Sigmoid colon (tissue), 7 donors: ENCODE measurements around the gene JAK2. TPM values are rescaled to one million over a fixed set of nuclear protein-coding genes. Genes with fewer than 3 reads are reported as not detected.
"Not testable (repeated sequence)": the region's sequence is repeated elsewhere in the genome, so short reads cannot be mapped to it uniquely, and the experiment has no call there.

Source experiments
- DNase-seq: peaks from one replicate; pipeline ENCODE4 v3.0.0-alpha.2; 2019
- H3K27ac ChIP-seq, 4 donors: fragments of 200-600 bp; sonication (generic); one replicate each; pipeline ENCODE4 v1.5.1; 2016 to 2019; ENCODE audit warnings: mild to moderate bottlenecking in 1 of 4
- H3K27me3 ChIP-seq, 3 donors: fragments of 200-600 bp; sonication (generic); one replicate each; pipeline ENCODE4 v1.5.1; 2019; ENCODE audit warnings: mild to moderate bottlenecking in 1 of 3
- H3K36me3 ChIP-seq, 4 donors: fragments of 200-600 bp; sonication (generic); one replicate each; pipeline ENCODE4 v1.5.1; 2016 to 2019
- H3K4me1 ChIP-seq, 4 donors: fragments of 200-600 bp; sonication (generic); one replicate each; pipeline ENCODE4 v1.5.1; 2017 to 2019
- H3K4me3 ChIP-seq, 4 donors: fragments of 200-600 bp; sonication (generic); one replicate each; pipeline ENCODE4 v1.5.1; 2017 to 2019; ENCODE audit warnings: mild to moderate bottlenecking in 2 of 4, moderate library complexity in 1 of 4
- H3K9me3 ChIP-seq, 4 donors: fragments of 200-600 bp in 3 of 4; sonication (generic) in 3 of 4; one replicate each; pipeline versions ENCODE4 v1.5.1 to v1.6.1; 2013 to 2019
- EP300 ChIP-seq, 4 donors: sonication (generic); formaldehyde crosslinking; IDR thresholded peaks; one replicate each; pipeline ENCODE4 v1.6.1; 2017; ENCODE audit warnings: antibody characterized with exemption in 4 of 4
- POLR2A ChIP-seq, 2 donors: fragments of 450-650 bp; IDR thresholded peaks; one replicate each; pipeline ENCODE4 v1.6.1; 2016; ENCODE audit warnings: antibody characterized with exemption in 2 of 2, mild to moderate bottlenecking in 2 of 2, moderate library complexity in 2 of 2
- POLR2AphosphoS5 ChIP-seq, 4 donors: sonication (generic); formaldehyde crosslinking; IDR thresholded peaks; one replicate each; pipeline ENCODE4 v1.6.1; 2017; ENCODE audit warnings: antibody characterized with exemption in 4 of 4
- WGBS, 2 donors: extraction: QIAGEN DNeasy Blood & Tissue Kit; methylation state at CpG; one replicate each; pipeline ENCODE4 v1.1.7; 2013; 5-methylcytosine and 5-hydroxymethylcytosine counted together
- intact Hi-C: fragments of 100-400 bp; cut with DNase I; formaldehyde crosslinking; loops from one replicate; pipeline ENCODE4 v1.15.1; 2023
- polyA plus RNA-seq, 3 donors: library from polyadenylated mRNA; stranded (reverse); fragments of 200-250 nt; gene quantifications; one replicate each; pipeline ENCODE4 v1.2.3, GENCODE V29; 2013
- total RNA-seq, 4 donors: library from RNA; depleted of rRNA; stranded (reverse); fragments of >200 nt; gene quantifications; one replicate each; pipeline ENCODE4 v1.1.0, GENCODE V29; 2016
- TF ChIP-seq, protein P1 (sequence below), 4 experiments: fragments of 450-650 bp in 3 of 4; fragments of 200-600 bp in 1 of 4; IDR thresholded peaks; one replicate each; pipeline ENCODE4 v1.5.1; 2016 to 2019; ENCODE audit warnings: antibody characterized with exemption in 4 of 4, mild to moderate bottlenecking in 3 of 4, moderate library complexity in 2 of 4
- donor health status: healthy with polysubstance abuse.
- donor health status: Bipolar disorder and iron deficiency.
- donor health status: healthy.

JAK2 gene
- total and polyA plus RNA-seq, 7 donors = 5.3 to 36.8 (median 28.5) TPM

DNA sequence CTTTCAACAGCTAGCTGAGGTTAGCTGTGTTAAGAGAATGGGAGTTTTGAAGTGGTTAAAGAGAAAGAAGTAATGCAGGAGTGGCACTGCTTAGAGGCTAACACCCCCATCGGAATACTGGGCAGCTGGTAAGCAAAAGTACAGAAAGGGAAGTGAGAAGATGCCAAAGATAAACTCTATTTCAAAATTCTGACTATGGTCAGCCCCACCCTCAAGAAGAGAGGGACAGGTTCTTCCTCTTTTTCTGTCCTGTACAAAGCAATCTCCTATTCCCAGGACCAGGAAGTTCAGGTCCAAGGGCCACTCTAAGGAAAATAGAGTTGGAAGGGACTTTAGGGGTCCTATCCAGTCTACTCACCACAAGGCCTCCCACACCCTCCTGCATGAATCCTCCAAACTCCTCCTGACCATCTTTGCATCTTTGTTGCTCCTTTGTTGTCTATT is 45.9 kb upstream of the JAK2 start:
- H3K4me3 ChIP-seq = no peak overlapping the region
- H3K36me3 ChIP-seq = no peaks in the 10 kb centered on the region
- intact Hi-C loops = no loop called here
- DNase-seq = no peak
- no peak overlapping the region for H3K27ac ChIP-seq
- 27 to 40% methylated on average over 1 of the region's 1 CpG for WGBS, 2 donors
- no peaks in the 10 kb centered on the region for H3K9me3 ChIP-seq
- TF ChIP-seq, protein P1, sequence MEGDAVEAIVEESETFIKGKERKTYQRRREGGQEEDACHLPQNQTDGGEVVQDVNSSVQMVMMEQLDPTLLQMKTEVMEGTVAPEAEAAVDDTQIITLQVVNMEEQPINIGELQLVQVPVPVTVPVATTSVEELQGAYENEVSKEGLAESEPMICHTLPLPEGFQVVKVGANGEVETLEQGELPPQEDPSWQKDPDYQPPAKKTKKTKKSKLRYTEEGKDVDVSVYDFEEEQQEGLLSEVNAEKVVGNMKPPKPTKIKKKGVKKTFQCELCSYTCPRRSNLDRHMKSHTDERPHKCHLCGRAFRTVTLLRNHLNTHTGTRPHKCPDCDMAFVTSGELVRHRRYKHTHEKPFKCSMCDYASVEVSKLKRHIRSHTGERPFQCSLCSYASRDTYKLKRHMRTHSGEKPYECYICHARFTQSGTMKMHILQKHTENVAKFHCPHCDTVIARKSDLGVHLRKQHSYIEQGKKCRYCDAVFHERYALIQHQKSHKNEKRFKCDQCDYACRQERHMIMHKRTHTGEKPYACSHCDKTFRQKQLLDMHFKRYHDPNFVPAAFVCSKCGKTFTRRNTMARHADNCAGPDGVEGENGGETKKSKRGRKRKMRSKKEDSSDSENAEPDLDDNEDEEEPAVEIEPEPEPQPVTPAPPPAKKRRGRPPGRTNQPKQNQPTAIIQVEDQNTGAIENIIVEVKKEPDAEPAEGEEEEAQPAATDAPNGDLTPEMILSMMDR (IDR thresholded peaks at IDR 0.05) = no peak
- TF ChIP-seq POLR2AphosphoS5 (IDR thresholded peaks at IDR 0.05) (no peak), EP300 (IDR thresholded peaks at IDR 0.05) (no peak), POLR2A (IDR thresholded peaks at IDR 0.05) (no peak)
- H3K27me3 ChIP-seq = no peaks in the 10 kb centered on the region
- peaks cover 0 to 8% (median 3%) of the 10 kb centered on the region in 4 donors for H3K4me1 ChIP-seq

DNA sequence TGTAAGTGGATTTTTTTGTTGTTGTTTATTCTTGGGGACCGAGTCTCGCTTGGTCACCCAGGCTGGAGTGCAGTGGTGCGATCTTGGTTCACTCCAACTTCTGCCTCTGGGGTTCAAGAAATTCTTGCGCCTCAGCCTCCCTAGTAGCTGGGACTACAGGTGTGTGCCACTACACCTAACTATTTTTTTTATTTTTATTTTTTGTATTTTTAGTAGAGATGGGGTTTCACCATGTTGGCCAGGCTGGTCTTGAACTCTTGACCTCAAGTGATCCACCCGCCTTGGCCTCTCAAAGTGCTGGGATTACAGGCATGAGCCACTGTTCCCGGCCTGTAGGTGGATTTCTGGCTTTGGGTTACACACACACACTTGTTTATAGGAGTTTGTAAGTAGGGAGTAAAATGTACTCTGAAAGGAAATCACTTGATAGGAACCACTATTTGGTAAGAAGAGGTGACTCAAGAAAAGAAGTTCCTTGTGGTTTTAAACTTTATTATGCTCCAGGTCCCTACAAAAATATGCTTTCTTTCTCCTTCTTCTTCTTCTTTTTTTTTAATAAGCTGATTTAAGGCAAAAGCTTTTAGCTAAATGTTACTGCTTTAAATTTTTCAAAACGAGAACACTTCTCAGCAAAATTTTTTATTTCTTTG is 42.9 kb upstream of the JAK2 start:
- DNase-seq, H3K36me3 ChIP-seq, intact Hi-C loops, H3K9me3 ChIP-seq, H3K27ac ChIP-seq, H3K27me3 ChIP-seq, H3K4me3 ChIP-seq, H3K4me1 ChIP-seq: not testable (repeated sequence)
- 79 to 80% methylated on average over 7 of the region's 7 CpGs for WGBS, 2 donors

- H3K36me3 ChIP-seq = no peaks in the 10 kb centered on the region
- 85 to 90% methylated on average over 4 of the region's 4 CpGs for WGBS, 2 donors
- no peak overlapping the region for H3K27ac ChIP-seq
- H3K27me3 ChIP-seq = no peaks in the 10 kb centered on the region
- no peaks in the 10 kb centered on the region for H3K9me3 ChIP-seq
- no peak overlapping the region for H3K4me3 ChIP-seq
- intact Hi-C loops = no loop called here
- H3K4me1 ChIP-seq = no peaks in the 10 kb centered on the region
- DNase-seq = no peak
- no peak for TF ChIP-seq POLR2A (IDR thresholded peaks at IDR 0.05)
- TF ChIP-seq POLR2AphosphoS5 (IDR thresholded peaks at IDR 0.05) = no peak
- TF ChIP-seq, protein P1 (IDR thresholded peaks at IDR 0.05) = no peak
- TF ChIP-seq EP300 (IDR thresholded peaks at IDR 0.05) = no peak
Measured at GRCh38 chr9:4943346-4943745, 41.7 kb upstream of the JAK2 start.

DNA sequence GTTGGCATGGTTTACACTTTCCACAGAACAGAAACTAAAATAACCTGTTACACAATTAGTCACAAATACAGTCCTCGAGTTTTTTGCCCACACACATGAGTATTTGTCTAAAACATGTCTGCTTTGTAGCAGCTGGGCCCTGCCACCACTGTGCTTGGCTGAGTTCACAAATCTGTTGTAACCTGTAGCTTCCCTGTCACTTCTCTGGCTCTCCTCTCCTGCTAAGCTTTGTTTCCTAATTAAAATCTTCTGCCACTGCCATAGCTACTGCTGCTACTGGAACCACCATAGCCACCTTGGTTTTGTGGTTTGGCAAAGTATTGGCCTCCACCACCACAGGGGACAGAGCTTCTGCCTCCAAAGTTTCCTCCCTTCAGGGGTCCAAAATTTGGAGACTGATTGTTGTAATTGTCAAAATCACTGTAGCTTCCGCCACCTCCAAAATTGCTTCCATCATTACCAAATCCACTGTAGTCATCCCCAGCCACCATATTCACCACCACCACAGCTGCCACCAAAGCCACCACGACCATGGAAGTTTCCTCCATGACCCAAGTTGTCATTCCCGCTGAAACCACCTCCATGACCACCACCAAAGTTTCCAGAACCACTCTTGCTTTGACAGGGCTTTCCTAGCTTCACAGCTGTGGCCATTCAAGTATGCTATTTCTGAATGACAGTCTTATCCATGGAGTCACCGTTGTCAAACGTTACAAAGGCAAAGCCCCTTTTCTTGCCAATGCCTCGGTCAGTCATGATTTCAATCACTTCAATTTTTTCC is 40.5 kb upstream of the JAK2 start:
- H3K4me3 ChIP-seq, H3K4me1 ChIP-seq, H3K9me3 ChIP-seq, DNase-seq, H3K36me3 ChIP-seq, H3K27ac ChIP-seq, intact Hi-C loops, H3K27me3 ChIP-seq: not testable (repeated sequence)
- 87% methylated on average over 7 of the region's 7 CpGs for WGBS, 2 donors

DNA sequence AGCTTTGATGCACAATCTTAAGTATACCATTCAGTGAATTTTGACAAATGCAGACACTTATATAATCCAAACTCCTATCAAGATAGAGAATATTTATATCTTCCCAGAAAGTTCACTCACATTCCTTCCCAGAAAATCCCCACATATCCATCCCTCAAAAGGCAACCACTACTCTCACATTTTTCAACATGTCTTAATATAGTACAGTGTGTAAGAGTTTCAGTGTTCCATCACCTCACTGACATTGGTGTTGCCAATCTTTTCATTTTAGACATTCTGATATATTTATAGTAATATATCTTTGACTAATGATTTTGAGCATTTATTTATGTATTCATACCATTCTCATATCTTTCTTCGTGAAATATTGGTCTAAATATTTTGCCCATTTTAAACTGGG is 38.1 kb upstream of the JAK2 start:
- no peaks in the 10 kb centered on the region for H3K9me3 ChIP-seq
- no peaks in the 10 kb centered on the region for H3K36me3 ChIP-seq
- no peak for TF ChIP-seq EP300 (IDR thresholded peaks at IDR 0.05)
- TF ChIP-seq, protein P1 (IDR thresholded peaks at IDR 0.05) = no peak
- no peak for TF ChIP-seq POLR2A (IDR thresholded peaks at IDR 0.05)
- no peak for TF ChIP-seq POLR2AphosphoS5 (IDR thresholded peaks at IDR 0.05)
- no peaks in the 10 kb centered on the region for H3K4me1 ChIP-seq
- DNase-seq = no peak
- 92 to 98% methylated on average over 1 of the region's 1 CpG for WGBS, 2 donors
- no peak overlapping the region for H3K4me3 ChIP-seq
- H3K27me3 ChIP-seq = no peaks in the 10 kb centered on the region
- H3K27ac ChIP-seq = no peak overlapping the region
- intact Hi-C loops = no loop called here
